COLO829 (cell line): ENCODE data around the gene NPVF.

Experiments
- DNase-seq: peaks from one replicate; pipeline ENCODE4 v3.0.0; 2012; ENCODE audit warnings: low spot score

NPVF gene

DNA sequence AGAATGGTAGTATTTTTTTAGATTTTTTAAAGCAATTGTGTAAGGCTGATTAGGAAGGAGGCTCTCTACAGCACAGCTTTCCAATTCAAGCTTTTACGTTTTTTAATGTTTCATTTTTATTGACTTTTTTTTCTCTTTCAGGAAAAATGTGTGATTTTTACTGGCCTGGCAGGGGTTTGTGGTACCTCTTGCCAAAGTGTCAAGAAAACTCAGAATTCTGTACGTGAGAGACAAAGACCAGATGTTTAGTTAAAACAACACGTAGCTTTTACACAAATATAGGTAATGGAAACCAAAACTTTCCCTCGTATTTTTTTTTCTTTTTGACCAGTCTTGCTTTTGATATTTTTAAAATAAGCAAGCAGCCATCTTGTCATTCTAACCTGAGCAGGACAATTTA is 6.0 kb upstream of the NPVF start:
- DNase-seq = no peak

DNA sequence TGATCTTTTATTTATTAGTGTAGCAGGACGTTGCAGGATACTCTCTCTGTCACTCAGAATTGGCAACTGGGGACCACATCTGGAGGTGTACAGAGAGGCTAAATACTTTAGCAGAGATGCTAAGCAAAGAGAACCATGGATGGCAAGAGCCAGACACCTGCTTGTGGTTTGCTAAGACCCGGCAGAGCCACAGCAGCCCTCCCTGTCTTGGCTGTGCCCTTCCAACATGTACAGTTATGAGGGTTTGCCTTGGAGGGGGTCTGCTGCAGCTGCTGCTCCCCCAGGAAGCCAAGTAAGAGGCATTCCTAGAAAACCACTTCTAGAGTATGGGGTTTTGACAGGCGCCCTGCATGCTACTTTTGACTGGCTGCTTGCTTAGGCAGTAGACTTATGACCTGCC is 5.1 kb downstream of the NPVF start:
- no peak for DNase-seq

DNA sequence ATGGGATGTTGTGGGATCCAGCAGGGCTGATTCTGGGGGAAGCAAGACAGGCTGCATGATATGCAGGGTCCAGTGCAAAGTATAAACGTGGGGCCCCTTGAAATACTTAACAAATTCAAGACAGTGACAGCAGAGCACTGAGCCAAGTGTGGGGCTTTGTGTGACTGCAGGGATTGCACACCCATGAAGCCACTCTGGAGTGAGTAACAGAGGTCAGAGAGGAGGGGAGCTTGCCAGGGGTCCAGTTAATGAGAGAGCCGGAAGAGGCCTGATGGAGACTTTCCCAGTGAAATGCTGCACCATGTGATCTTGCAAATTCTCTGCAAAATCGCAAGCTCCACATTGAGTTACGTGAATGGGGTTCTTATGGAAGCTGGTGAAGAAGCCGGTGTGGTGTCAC is 5.6 kb downstream of the NPVF start:
- no peak for DNase-seq

DNA sequence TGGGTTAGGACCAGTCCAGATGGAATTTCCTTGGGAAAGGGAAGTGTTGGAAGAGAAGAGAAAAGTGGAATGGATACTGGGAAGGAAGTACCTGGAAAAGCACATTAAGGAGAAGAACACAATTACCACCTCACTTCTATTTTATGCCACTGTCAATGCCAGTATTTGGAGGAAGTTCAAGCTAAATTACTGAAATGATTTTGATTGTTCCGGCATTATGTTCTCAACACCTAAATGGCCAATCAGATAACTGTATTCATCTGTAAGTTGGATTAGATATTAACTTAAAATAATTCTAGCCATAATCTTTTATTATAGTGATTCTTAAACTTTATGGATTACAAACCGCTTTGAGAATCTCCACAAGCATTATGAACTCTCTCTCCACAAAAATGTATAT is 7.3 kb downstream of the NPVF start:
- no peak for DNase-seq

DNA sequence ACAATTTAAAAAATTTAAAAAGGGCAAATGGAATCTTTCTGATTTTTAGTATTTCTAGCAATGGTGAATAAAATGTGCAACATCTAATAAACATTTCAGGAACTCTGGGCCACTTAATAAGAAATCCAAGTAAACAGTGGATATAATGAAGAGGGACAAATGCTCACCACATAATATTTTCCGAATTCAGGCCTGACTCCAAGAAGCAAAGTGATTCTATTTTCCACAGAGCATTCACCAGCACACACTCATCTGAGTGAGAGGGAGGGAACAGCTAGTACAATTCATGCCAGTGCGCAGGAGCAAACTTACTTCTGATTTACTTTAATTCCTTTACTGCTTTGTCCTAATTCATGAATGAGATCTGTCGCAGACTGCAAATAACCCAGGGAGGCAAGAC is 10.1 kb downstream of the NPVF start:
- no peak for DNase-seq

DNA sequence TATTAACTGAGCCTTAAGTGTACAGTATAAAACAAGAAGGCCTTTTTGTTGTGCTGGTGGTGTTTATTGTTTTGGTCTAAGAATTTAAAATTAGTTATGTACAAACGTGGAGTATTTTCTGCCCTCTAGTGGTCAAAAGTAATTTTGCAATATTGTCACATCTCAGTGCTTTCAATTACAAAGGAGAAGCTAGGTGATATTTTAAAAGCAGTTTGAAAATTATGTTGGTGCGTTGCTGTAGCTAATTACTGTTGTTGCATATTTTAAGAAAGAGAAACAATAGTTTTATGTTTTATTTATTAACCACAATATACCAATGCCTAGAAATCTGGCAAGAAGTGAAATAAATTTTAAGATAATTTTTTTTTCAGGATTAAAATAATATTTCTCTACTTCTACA is 11.4 kb downstream of the NPVF start:
- peak; percentile 35 for DNase-seq

DNA sequence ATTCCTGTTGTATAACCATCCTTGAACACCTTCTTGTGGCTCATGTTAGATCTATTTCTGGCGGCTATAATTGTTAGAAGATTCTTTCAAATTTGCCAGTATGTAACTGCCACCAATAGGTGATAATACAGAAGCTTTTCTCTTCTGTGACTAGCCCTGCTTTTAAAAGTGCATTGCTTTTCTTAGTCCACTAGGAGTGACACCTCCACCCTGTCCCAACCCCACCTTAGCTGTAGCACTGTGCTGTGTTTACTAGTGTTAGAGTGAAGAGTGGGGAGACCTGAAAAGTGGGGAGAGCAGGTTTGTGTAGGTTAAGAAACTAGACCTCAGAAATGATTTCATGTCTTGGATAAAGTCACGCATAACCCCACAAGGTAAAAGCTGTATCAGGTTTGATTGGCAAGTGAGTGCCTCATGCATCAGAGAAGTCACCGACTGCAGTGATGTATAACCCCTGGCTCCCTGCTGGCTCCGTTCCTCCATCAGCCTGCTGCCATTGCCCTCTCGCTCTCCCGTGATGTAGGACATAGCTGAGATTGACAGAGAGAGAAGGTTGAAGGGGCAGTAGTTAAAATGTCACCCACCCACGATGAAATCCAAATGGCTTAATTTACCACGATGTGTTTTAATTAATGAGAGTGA is 12.5 kb downstream of the NPVF start:
- no peak for DNase-seq

DNA sequence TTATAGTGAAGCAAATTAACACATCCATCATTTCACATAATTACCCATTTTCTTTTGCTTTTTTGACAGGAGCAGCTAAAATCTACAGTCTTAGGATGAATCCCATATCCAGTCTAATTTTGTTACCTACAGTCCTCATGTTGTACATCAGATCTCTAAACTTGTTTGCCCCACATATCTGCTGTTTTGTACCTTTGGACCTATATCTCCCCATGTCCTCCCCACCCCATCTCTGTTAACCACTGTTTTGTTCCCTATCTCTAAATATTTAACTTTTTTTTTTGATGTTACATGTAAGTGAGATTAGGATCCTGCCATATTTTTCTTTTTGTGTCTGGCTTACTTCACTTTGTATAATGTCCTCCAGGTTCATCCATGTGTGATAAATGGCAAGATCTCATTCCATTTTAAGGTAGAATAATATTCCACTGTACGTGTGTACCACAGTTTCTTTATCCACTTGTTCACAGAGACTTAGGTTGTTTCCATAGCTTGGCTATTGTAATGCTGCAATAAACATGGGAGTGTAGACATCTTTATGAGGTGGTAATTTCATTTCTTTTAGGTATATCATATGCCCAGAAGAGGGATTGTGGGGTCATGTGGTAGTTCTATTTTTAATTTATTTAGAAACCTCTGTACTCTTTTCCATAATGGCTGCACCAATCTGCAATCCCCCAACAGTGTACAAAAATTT is 19.6 kb downstream of the NPVF start:
- no peak for DNase-seq

DNA sequence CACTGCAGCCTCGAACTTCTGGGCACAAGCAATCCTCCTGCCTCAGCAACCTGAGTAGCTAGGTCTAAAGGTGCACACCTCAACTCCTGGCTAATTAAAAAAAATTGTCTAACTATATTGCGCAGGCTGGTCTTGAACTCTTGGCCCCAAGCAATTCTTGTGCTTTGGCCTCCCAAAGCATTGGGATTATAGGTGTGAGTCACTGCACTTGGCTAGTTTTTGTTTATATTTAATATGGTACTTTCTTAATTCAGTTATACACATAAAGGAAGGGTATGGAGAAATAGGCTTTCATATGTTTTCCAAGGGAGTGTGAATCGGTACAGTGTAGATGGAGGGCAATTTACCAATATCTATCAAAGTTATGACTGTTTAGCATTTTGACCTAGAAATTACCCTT is 20.4 kb downstream of the NPVF start:
- DNase-seq = no peak

DNA sequence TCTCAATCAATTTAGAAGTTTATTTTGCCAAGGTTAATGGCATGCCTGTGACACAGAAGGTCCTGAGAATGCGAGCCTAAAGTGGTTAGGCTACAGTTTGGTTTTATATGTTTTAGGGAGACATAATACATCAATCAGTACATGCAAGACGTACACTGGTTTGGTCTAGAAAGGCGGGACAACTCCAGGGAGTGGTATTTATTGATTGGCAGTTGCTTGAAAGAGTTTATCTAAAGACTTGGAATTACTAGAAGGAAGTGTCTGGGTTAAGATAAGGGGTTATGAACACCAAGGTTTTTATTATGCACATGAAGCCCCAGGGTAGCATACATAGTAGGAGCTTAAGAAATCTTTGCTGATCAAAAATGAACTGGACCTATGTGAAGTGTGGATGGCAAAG is 21.5 kb downstream of the NPVF start:
- no peak for DNase-seq

DNA sequence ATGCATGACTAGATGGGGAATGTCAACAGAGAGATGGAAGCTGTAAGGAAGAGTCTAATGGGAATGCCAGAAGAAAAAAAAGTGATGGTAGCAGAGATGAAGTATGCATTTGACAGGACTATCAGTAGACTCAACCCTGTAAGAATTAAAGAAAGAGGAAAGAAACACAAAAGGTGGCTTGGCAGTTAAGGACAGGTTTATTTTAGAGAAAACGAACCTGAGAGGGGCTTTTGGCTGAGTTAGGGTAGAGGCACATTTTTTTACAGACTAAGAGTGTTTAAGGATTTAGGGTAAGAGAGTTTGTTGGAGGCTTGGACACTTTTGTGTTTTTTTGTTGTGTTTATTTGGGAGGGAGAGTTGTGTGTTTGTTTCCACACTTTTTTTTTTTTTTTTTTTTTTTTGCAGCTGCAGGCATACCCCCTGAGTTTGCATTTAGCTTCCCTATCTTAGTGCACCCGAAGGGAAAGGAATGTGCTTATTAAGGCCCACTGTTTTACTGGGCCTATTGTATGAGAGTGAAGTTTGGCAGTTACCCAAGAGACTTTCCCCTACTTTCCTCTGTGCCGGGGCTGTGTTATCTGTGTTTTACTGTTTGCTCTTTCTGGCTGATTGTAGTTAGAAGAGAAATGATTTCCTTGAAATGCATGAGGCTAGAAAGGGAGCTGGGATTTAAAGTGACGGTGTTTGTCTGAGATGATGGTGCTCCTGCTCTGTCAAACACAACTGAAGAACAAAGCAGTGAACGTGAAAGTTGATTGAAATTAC is 32.0 kb downstream of the NPVF start:
- DNase-seq = no peak

DNA sequence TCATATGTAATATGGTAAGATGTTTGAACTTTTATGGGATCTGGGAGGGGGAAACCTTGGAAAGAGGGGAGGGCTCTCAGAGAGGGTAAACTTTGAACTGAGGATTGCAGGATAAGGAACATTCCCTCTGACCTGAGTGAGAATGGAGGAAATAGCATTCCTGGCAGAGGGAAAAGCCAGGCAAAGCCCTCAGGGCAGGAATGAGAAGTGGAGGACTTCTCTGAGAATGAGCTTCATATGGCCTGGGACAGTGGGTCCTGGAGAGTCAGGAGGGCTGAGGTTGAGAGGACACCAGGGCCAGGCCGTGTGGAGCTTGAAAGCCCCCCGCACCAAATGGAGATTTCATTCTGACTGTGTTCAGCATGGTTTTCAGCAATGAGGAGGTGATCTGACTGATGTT is 34.2 kb downstream of the NPVF start:
- no peak for DNase-seq

DNA sequence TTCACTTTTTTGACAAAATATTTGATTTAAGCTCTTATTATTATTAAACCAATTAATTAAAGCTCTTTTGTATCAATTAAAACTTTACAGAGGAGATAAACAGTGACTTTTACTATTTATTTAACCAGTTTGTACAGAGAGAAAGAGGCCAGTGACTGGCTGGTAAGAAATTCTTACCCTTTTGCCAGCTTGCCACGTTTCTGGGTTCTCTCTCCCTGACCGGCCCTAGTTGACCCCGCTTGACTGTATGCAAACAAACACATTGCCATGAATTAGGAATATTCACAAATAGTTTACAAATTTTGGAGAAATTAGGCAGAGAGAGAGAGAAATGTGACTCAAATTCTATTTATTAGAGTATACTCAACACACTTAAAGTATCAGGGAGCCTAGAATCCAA is 36.2 kb downstream of the NPVF start:
- no peak for DNase-seq

DNA sequence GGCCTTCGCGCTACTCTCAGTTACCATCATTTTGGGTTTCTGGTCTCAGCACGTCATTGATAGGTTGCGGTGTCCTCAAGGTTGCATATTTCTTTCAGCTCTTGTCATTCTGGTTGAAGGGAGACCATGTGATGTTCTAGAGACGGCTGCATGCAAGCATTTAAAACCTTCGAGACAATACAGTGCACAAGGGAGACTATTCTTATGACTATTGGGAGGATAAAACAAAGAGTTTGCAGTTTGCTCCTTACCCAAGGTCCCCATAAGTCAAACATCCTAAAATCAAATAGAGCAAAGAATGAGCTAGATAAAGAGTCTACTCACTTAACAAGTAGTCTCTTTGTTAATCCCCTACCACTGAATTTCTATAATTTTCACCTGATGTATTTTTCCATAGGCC is 39.1 kb downstream of the NPVF start:
- DNase-seq = no peak

DNA sequence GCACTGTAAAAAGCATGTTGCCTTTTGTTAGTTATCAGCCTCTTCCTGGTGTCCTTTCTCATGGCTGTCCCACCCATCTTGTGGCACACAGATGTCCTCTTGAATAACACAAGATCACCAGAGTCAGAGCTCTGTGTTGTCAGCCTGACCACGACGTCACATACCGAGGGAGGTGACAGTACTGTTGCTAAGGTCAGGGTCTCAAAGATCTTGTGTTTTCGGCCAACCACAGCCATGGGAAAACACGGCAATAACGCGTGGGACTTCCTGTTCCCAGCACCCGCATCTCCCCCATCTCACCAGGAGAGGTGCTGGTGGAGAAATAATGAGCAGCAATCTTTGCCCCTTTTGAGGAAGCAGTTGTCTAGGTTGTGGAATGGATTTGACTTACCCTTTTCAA is 40.4 kb downstream of the NPVF start:
- DNase-seq = no peak

DNA sequence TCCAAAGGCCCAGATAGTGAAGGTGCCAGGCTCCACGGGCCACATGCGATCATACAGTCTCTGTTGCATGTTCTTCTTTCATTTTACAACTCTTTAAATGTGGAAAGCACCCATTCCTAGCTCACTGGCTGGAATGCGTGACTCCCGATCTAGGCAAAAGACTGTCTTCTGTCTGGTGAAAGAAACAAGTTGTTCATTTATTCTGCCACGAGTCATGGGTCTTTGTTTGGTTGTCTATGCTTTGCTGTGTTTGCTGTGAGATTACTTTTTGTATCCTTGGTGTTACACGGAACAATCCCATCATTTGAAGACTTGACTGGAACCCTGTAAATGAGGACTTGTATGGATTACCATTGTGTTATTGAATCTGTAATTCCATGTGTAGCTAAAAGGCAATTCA is 41.9 kb downstream of the NPVF start:
- DNase-seq = peak; percentile 73

DNA sequence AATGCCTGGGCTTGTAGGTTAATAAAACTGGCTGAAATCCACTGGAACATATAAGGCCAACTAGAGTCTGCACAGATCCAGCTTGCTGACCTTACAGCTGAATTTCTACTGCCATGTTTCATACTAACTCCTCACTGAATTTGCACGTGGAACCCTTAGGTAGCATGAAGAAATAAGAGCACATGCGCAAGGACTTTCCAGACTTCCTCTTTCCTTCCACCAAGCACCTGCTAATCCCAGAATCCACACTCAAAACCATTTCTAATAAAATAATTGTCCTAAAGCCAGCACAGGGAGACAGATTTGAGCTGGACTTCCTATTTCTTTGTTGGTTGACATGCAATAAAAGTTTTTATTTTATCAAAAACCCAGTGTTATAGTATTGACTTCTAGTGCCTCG is 46.8 kb downstream of the NPVF start:
- no peak for DNase-seq

DNA sequence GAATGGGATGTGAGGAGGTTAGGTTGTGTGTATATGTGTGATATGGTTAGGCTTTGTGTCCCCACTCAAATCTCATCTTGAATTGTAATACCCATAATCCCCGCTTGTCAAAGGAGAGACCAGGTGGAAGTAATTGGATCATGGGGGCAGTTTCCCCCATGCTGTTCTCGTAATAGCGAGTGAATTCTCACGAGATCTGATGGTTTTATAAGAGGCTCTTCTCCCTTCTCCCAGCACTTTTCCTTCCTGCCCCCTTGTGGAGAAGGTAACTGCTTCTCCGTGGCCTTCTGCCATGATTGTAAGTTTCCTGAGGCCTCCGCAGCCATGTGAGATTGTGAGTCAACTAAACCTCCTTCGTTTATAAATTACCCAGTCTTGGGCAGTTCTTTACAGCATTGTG is 47.3 kb downstream of the NPVF start:
- no peak for DNase-seq

DNA sequence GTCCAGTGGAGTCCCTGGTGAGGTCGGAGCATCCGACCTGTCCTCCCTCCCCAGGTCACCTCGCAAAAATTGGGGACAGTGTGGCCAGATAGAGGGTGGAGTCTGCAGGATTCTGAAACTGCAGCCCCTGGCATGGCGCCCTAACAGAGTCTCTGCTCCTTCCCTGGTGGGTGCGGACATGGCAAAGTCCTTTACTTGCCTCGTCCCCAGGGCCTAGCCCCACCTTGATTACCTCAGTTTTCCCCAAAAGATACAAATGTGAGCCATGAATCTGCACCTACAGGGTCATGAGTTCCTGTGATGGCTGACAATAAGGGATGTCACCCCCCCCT is 47.7 kb downstream of the NPVF start:
- DNase-seq = no peak

DNA sequence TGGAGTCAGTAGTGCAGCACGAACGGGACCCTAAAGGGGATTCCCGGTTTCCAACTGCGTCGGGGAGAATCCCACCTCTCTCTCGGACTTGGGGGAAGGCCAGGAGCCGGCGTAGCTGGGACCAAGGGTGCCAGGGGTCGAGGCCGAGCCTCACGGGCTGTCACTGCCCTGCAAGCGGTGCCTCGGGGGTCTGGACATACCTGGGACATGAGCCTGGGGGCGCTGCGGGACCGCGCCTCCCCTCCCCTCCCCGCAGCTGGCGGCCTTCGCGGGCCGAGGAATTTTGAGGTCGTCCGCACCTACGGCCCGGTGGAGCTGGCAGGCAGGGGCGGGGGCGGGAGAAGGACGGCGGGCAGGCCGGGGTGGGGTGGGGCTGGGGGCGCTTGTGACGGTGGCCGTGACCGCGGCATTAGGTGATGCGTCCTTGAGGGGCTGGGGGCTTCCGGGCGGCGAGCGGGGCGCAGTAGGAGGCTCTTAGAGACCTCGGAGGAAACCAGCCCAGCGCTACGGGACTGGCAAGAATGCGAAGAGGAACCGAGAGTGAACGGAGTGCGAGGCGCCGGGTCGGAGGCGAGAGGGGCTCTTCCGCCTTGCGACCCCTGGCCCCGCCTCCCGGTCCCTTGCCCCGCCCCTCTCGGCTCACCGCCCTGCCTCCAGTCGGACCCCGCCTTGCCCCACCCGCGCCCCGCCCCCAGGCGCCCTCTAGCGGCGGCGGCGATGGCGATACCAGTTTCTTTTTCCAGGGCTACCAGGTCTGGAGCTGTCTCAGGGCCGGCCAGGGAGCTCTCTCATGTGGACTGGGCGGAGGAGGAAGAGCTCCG is 48.3 kb downstream of the NPVF start:
- peak; percentile 94 for DNase-seq

DNA sequence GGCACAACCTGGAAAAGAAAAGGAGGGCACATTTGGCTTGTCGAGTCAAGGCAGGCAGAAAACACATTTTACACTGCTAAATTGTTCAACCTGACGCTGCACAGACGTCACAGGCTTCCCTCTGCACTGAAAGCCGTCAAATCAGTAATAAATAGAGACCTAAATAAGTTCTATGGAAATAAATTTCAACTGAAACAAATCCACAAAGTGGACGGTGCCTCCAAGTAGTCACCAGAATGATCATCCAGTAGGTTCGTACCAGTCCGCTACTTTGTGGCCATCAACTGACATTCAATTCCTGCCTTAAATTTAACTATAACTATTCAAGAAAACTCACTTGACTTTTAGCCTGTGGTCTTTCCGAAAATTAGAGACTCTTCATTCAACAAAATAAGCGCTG is 49.0 kb downstream of the NPVF start:
- no peak for DNase-seq
